Activated naive CD4-positive, alpha-beta T cell (primary cell): ENCODE data around the gene STEAP1.

Experiments
- DNase-seq, 4 experiments: peaks; one replicate each; lab custom pipeline; 2025; lab: John Stamatoyannopoulos, UW

The STEAP1 gene

GRCh38 chr7:90211391-90212148 is 57.3 kb downstream of the STEAP1 start, which contains the start of gene STEAP2:
STEAP2 (plus strand) TSS chr7:90211740; CDS start chr7:90225083, 13,343 bp downstream.
- no peak for DNase-seq

- DNase-seq, result no peak
Measured at GRCh38 chr7:90212149-90212495, 57.9 kb downstream of the STEAP1 start.

GRCh38 chr7:90213521-90213920 is 59.3 kb downstream of the STEAP1 start:
- no peak for DNase-seq
